BE2C (cell line): Measurements from ENCODE around the gene TEPSIN.

ENCODE experiments used
- DNase-seq: peaks from one replicate; pipeline ENCODE4 v3.0.0-alpha.2; 2020
- H3K27me3 ChIP-seq: fragments of 250-450 bp; sonication (Bioruptor Pico); 2 replicates; pipeline ENCODE4 v1.5.1; 2020; ENCODE audit warnings: mild to moderate bottlenecking
- H3K36me3 ChIP-seq: fragments of 250-450 bp; sonication (Bioruptor Pico); 2 replicates; pipeline ENCODE4 v1.5.1; 2020; ENCODE audit warnings: mild to moderate bottlenecking
- H3K4me1 ChIP-seq: fragments of 250-450 bp; sonication (Bioruptor Pico); 2 replicates; pipeline ENCODE4 v1.5.1; 2020
- H3K4me3 ChIP-seq: 2 replicates; pipeline ENCODE4 v1.5.1; 2011; ENCODE audit warnings: low read depth, low read length
- H3K9me3 ChIP-seq: fragments of 250-450 bp; sonication (Bioruptor Pico); 2 replicates; pipeline ENCODE4 v1.5.1; 2020
- CTCF ChIP-seq: IDR thresholded peaks from 2 replicates; pipeline ENCODE4 v1.5.1; 2012; ENCODE audit warnings: mild to moderate bottlenecking, low read depth, low read length

TEPSIN gene

GRCh38 chr17:81252326-81252986 lies 13.6 kb upstream of the TEPSIN start:
- Histone ChIP-seq H3K4me1 (peaks cover 31% of the 10 kb centered on the region), H3K27me3 (no peaks in the 10 kb centered on the region), H3K4me3 (no peak overlapping the region), H3K36me3 (no peaks in the 10 kb centered on the region; the same call in 1 of the 2 replicates), H3K9me3 (no peaks in the 10 kb centered on the region)
- TF ChIP-seq CTCF: no peak
- DNase-seq: peak; percentile 57

- H3K4me1 ChIP-seq: peaks cover 31% of the 10 kb centered on the region
- no peaks in the 10 kb centered on the region for H3K27me3 ChIP-seq
- no peaks in the 10 kb centered on the region for H3K36me3 ChIP-seq
- DNase-seq: peak; percentile 84
- H3K9me3 ChIP-seq: no peaks in the 10 kb centered on the region
- 0 out of 2 replicates have a peak overlapping the region, but pooled peaks have one; percentile 3 for H3K4me3 ChIP-seq
- TF ChIP-seq CTCF: no peak
These were observed 12.9 kb upstream of the TEPSIN start for GRCh38 chr17:81251709-81252301.

GRCh38 chr17:81251094-81251708 lies 12.3 kb upstream of the TEPSIN start:
- no peak for TF ChIP-seq CTCF
- no peaks in the 10 kb centered on the region for H3K9me3 ChIP-seq
- H3K4me1 ChIP-seq: peaks cover 31% of the 10 kb centered on the region
- H3K27me3 ChIP-seq: no peaks in the 10 kb centered on the region
- 0 out of 2 replicates have a peak overlapping the region, but pooled peaks have one; percentile 3 for H3K4me3 ChIP-seq
- no peaks in the 10 kb centered on the region for H3K36me3 ChIP-seq
- DNase-seq: peak; percentile 71

GRCh38 chr17:81250286-81251093 lies 11.6 kb upstream of the TEPSIN start:
- peak; percentile 12 for DNase-seq
- no peak overlapping the region for H3K4me3 ChIP-seq

More at GRCh38 chr17:81250286-81251093, 11.6 kb upstream of the TEPSIN start:
- Histone ChIP-seq H3K4me1 (peaks cover 36% of the 10 kb centered on the region), H3K9me3 (no peaks in the 10 kb centered on the region), H3K36me3 (no peaks in the 10 kb centered on the region), H3K27me3 (no peaks in the 10 kb centered on the region)
- TF ChIP-seq CTCF: no peak
